Gastrocnemius medialis (tissue), 4 donors: Measurements from ENCODE around the gene ARRDC2. TPM values are rescaled to one million over a fixed set of nuclear protein-coding genes. Genes with fewer than 3 reads are reported as not detected.

Source experiments
- ATAC-seq, 2 donors: fragments of 150-250 bp; one replicate each; pipeline ENCODE4 v1.9.1; 2016
- DNase-seq, 2 donors: peaks; one replicate each; pipeline ENCODE4 v3.0.0-alpha.2; 2019
- H3K27ac ChIP-seq, 4 donors: fragments of 200-600 bp; sonication (generic); 1 replicate in 1 of 4; 2 replicates in 3 of 4; pipeline ENCODE4 v1.5.1; 2016 to 2018; ENCODE audit warnings: mild to moderate bottlenecking in 2 of 4, moderate library complexity in 1 of 4
- H3K27me3 ChIP-seq, 3 donors: fragments of 200-600 bp; sonication (generic) in 2 of 3; 1 replicate in 1 of 3; 2 replicates in 2 of 3; pipeline versions ENCODE4 v1.5.1 to v1.6.0; 2016 to 2019; ENCODE audit warnings: mild to moderate bottlenecking in 1 of 3, moderate library complexity in 1 of 3
- H3K36me3 ChIP-seq, 2 donors: fragments of 200-600 bp; sonication (generic) in 1 of 2; one replicate each; pipeline ENCODE4 v1.5.1; 2017 to 2018
- H3K4me1 ChIP-seq, 2 donors: fragments of 200-600 bp; sonication (generic) in 1 of 2; one replicate each; pipeline ENCODE4 v1.5.1; 2016 to 2017; ENCODE audit warnings: mild to moderate bottlenecking in 2 of 2
- H3K4me3 ChIP-seq, 4 donors: fragments of 200-600 bp; sonication (generic) in 3 of 4; 1 replicate in 1 of 4; 2 replicates in 3 of 4; pipeline ENCODE4 v1.5.1; 2016 to 2019; ENCODE audit warnings: mild to moderate bottlenecking in 2 of 4
- H3K9me3 ChIP-seq, 3 donors: fragments of 200-600 bp; sonication (generic) in 2 of 3; 1 replicate in 1 of 3; 2 replicates in 2 of 3; pipeline ENCODE4 v1.5.1; 2016 to 2019
- CTCF ChIP-seq, 5 experiments: fragments of 450-650 bp in 3 of 5; fragments of 200-600 bp in 2 of 5; sonication (generic) in 2 of 5; IDR thresholded peaks in 4 of 5; conservative IDR thresholded peaks in 1 of 5; 1 replicate in 4 of 5; 2 replicates in 1 of 5; pipeline ENCODE4 v1.5.1; 2016 to 2019; ENCODE audit warnings: antibody characterized with exemption in 5 of 5, mild to moderate bottlenecking in 3 of 5, moderate library complexity in 3 of 5
- POLR2A ChIP-seq, 2 donors: fragments of 450-650 bp; IDR thresholded peaks; one replicate each; pipeline ENCODE4 v1.6.1; 2017; ENCODE audit warnings: antibody characterized with exemption in 2 of 2, mild to moderate bottlenecking in 2 of 2, moderate library complexity in 2 of 2
- in situ Hi-C, 4 donors: fragments of 200-750 bp; cut with MboI; loops; one replicate each; pipeline versions ENCODE4 v1.15.0 to v1.8.0; 2017; ENCODE audit warnings: low sequenced_read_pairs in 4 of 4
- intact Hi-C: fragments of 100-400 bp; cut with DNase I; formaldehyde crosslinking; loops from one replicate; pipeline ENCODE4 v1.15.1; 2023; ENCODE audit warnings: low total_unique reads
- total RNA-seq, 4 donors: library from RNA; depleted of rRNA; stranded (reverse); fragments of >200 nt; gene quantifications; one replicate each; pipeline versions ENCODE4 v1.1.0 to v1.2.3, GENCODE V29; 2016

Gene ARRDC2
- total RNA-seq = 100 to 1,000 TPM; 476 to 810 (median 543) TPM

DNA sequence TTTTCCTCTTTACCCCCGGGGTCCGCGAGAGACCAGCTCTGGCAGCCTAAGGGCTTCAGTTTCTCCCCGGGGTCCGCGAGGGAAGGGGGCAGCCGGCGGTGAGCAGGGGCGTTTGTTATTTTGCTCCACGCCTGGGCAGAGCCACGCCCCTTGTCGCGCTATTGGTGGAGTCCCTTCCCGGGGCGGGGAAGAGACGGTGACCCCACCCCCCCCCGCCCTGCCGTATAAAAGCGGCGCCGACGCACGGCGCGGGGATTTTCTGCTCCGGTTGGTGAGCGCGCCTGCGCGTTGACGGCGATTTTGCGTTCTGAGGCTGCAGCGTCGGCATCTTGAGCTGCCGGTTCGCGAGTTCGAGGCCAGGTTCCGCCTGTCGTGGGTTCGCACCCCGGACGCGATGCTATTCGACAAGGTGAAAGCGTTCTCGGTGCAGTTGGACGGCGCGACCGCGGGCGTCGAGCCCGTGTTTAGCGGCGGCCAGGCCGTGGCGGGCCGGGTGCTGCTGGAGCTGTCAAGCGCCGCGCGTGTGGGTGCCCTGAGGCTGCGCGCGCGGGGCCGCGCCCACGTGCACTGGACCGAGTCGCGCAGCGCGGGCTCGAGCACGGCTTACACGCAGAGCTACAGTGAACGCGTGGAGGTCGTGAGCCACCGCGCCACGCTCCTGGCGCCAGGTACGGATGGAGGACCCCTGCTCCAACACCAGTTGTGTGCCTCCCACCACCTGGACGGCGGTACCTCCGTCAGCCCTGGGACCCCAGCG is at the start of gene ARRDC2:
TSS of gene ARRDC2 (plus strand) at position 254 of the 757 bp plus-strand sequence. CDS start at position 395, 141 bp downstream.
- peak; percentile 67 to 77 for ATAC-seq
- Histone ChIP-seq H3K4me1 (peaks cover 9 to 17% of the 10 kb centered on the region in 2 donors), H3K4me3 (peak within 1 kb of the TSS; percentile 74 to 99 (median 83)), H3K36me3 (peaks cover 7 to 47% of the 10 kb centered on the region in 2 donors), H3K27me3 (no peaks in the 10 kb centered on the region), H3K27ac (peak within 1 kb of the TSS; percentile 89 to 100 (median 95)), H3K9me3 (no peaks in the 10 kb centered on the region)
- intact Hi-C loops = loop anchor here (1.0 to 10.0 kb wide), 4 partner anchors 50 to 274 kb away; partner anchors contain the start of genes JUND, PIK3R2 and RAB3A
- in situ Hi-C loops = loop anchor here in 2 of 4 donors (5.0 to 10.0 kb wide), 2 partner anchors 47 to 49 kb away; no protein-coding TSS in a partner anchor
- peak; percentile 91 to 99 for TF ChIP-seq POLR2A (IDR thresholded peaks at IDR 0.05)
- TF ChIP-seq CTCF (IDR thresholded peaks at IDR 0.05 in 4 of 5, conservative IDR thresholded peaks at IDR 0.05 in 1 of 5) = peak in 1 of 5 experiments; percentile 7
- DNase-seq = peak; percentile 94 to 95

DNA sequence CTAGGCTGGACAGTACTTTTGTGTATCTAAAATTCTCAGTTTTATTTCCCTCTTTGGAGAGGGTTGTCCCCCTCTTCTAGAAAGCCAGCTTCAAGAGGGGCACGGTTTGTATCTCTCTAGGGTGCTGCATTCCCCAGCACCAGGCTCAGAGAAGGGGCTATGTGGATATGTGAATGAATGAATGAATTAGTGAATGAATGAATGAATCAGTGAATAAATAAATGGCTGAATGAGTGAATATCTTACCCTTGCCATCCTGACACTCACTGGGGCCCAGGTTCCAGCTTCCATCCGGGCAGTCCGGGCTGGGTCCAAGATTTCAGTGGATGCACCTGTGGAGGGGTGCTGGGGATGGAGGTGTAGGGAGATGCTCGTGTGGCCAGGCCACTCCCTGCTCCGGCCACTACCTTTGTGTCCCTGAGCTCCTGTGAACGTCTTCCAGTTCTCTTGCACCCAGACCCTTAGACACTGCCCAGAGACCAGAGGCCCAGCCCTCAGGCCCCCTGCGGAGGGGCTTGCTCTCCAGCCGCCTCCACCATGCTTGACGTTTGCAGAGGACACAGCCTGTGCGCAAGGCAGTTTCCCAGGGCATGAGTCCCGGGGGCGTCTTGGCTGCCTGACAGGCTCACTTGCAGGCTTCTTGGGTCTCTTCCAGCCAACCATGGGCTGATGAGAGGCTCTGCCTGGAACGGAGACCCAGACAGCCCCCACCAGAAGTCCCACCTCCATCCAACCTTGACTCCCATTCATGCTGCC is 43.9 kb upstream of the ARRDC2 start:
- Histone ChIP-seq H3K27ac (no peak overlapping the region), H3K4me1 (no peaks in the 10 kb centered on the region), H3K36me3 (no peaks in the 10 kb centered on the region), H3K4me3 (no peak overlapping the region), H3K27me3 (peaks cover 34 to 53% (median 40%) of the 10 kb centered on the region in 3 donors), H3K9me3 (no peaks in the 10 kb centered on the region)
- intact Hi-C loops (no loop called here), in situ Hi-C loops (no loop called here)
- TF ChIP-seq CTCF (IDR thresholded peaks at IDR 0.05 in 4 of 5, conservative IDR thresholded peaks at IDR 0.05 in 1 of 5) = no peak
- TF ChIP-seq POLR2A (IDR thresholded peaks at IDR 0.05) = no peak
- ATAC-seq = no peak
- no peak for DNase-seq

GRCh38 chr19:17965370-17966128 is 42.4 kb upstream of the ARRDC2 start:
- Histone ChIP-seq H3K27me3 (peaks cover 34 to 53% (median 40%) of the 10 kb centered on the region in 3 donors), H3K4me3 (no peak overlapping the region), H3K27ac (no peak overlapping the region), H3K9me3 (no peaks in the 10 kb centered on the region), H3K36me3 (no peaks in the 10 kb centered on the region), H3K4me1 (no peaks in the 10 kb centered on the region)
- DNase-seq (no peak), ATAC-seq (no peak)
- TF ChIP-seq POLR2A (IDR thresholded peaks at IDR 0.05) = no peak
- no peak for TF ChIP-seq CTCF (IDR thresholded peaks at IDR 0.05 in 4 of 5, conservative IDR thresholded peaks at IDR 0.05 in 1 of 5)
- in situ Hi-C loops = no loop called here
- intact Hi-C loops = no loop called here

- in situ Hi-C loops (no loop called here), intact Hi-C loops (no loop called here)
- H3K27me3 ChIP-seq = peaks cover 34 to 53% (median 40%) of the 10 kb centered on the region in 3 donors
These were observed 41.9 kb upstream of the ARRDC2 start for GRCh38 chr19:17966129-17966483.

More at GRCh38 chr19:17966129-17966483, 41.9 kb upstream of the ARRDC2 start:
- TF ChIP-seq CTCF (IDR thresholded peaks at IDR 0.05 in 4 of 5, conservative IDR thresholded peaks at IDR 0.05 in 1 of 5) (no peak), POLR2A (IDR thresholded peaks at IDR 0.05) (no peak)
- H3K9me3 ChIP-seq = no peaks in the 10 kb centered on the region
- no peak overlapping the region for H3K4me3 ChIP-seq
- no peak overlapping the region for H3K27ac ChIP-seq
- DNase-seq = no peak
- no peaks in the 10 kb centered on the region for H3K4me1 ChIP-seq
- ATAC-seq = no peak
- no peaks in the 10 kb centered on the region for H3K36me3 ChIP-seq
